Measurements from ENCODE around the gene KIAA1671.

Gene KIAA1671

GRCh38 chr22:24973872-24974271, 21.4 kb downstream of the KIAA1671 start:
- Histone ChIP-seq H2BK120ac (ENCODE audit: insufficient read depth, low read length, poor library complexity) (no peak overlapping the region), H2BK12ac (ENCODE audit: low read length) (no peak overlapping the region), H3K18ac (ENCODE audit: low read length) (no peak overlapping the region), H3K4me2 (ENCODE audit: low read length) (no peak overlapping the region), H3K36me3 (ENCODE audit: control insufficient read depth in 1 of 2, insufficient read depth in 2 of 2, low read length in 2 of 2) (no peaks in the 10 kb centered on the region), H3K9me3 (ENCODE audit: insufficient read depth, low read depth, low read length) (no peaks in the 10 kb centered on the region), H4K8ac (ENCODE audit: low read depth, low read length) (no peak overlapping the region), H3K4ac (ENCODE audit: low read depth, low read length) (no peak overlapping the region), H4K91ac (ENCODE audit: low read depth, low read length) (no peak overlapping the region), H3K27ac (ENCODE audit: low read depth, low read length) (no peak overlapping the region), H3K79me1 (ENCODE audit: low read length) (peaks cover 5% of the 10 kb centered on the region), H3K27me3 (ENCODE audit: insufficient read depth, low read length) (no peaks in the 10 kb centered on the region), H3K23ac (ENCODE audit: low read length) (no peak overlapping the region), H2BK5ac (ENCODE audit: low read depth, low read length, poor library complexity) (no peak overlapping the region), H3K4me3 (ENCODE audit: low read depth, low read length) (no peak overlapping the region), H3K79me2 (ENCODE audit: control insufficient read depth, insufficient read depth, low read length, poor library complexity) (no peaks in the 10 kb centered on the region), H2AFZ (ENCODE audit: insufficient read depth, low read length, poor library complexity) (no peak overlapping the region), H3K9ac (ENCODE audit: low read length) (no peak overlapping the region), H3K14ac (ENCODE audit: low read length) (no peak overlapping the region), H2AK5ac (ENCODE audit: low read length) (no peak overlapping the region), H3K4me1 (ENCODE audit: control insufficient read depth in 1 of 2, insufficient read depth in 2 of 2, low read length in 2 of 2) (peaks cover 8 to 16% of the 10 kb centered on the region in 2 experiments), H4K12ac (ENCODE audit: low read depth, low read length) (no peak overlapping the region)
- DNase-seq = no peak
- WGBS (ENCODE audit: extremely low coverage, insufficient coverage, insufficient read length) = no CpG with 5 or more reads among the region's 6 CpGs

GRCh38 chr22:24975125-24975640, 22.7 kb downstream of the KIAA1671 start:
- Histone ChIP-seq H3K4me1 (ENCODE audit: control insufficient read depth in 1 of 2, insufficient read depth in 2 of 2, low read length in 2 of 2) (peaks cover 2 to 10% of the 10 kb centered on the region in 2 experiments), H3K4ac (ENCODE audit: low read depth, low read length) (no peak overlapping the region), H3K27me3 (ENCODE audit: insufficient read depth, low read length) (no peaks in the 10 kb centered on the region), H3K79me1 (ENCODE audit: low read length) (peaks cover 4% of the 10 kb centered on the region), H3K4me3 (ENCODE audit: low read depth, low read length) (no peak overlapping the region), H4K91ac (ENCODE audit: low read depth, low read length) (no peak overlapping the region), H3K36me3 (ENCODE audit: control insufficient read depth in 1 of 2, insufficient read depth in 2 of 2, low read length in 2 of 2) (no peaks in the 10 kb centered on the region), H3K9ac (ENCODE audit: low read length) (no peak overlapping the region), H3K79me2 (ENCODE audit: control insufficient read depth, insufficient read depth, low read length, poor library complexity) (no peaks in the 10 kb centered on the region), H4K8ac (ENCODE audit: low read depth, low read length) (no peak overlapping the region), H2BK12ac (ENCODE audit: low read length) (no peak overlapping the region), H3K14ac (ENCODE audit: low read length) (no peak overlapping the region), H3K27ac (ENCODE audit: low read depth, low read length) (no peak overlapping the region), H3K9me3 (ENCODE audit: insufficient read depth, low read depth, low read length) (no peaks in the 10 kb centered on the region), H3K4me2 (ENCODE audit: low read length) (no peak overlapping the region), H2AFZ (ENCODE audit: insufficient read depth, low read length, poor library complexity) (no peak overlapping the region), H3K23ac (ENCODE audit: low read length) (no peak overlapping the region), H4K12ac (ENCODE audit: low read depth, low read length) (no peak overlapping the region), H3K18ac (ENCODE audit: low read length) (no peak overlapping the region), H2BK5ac (ENCODE audit: low read depth, low read length, poor library complexity) (no peak overlapping the region), H2BK120ac (ENCODE audit: insufficient read depth, low read length, poor library complexity) (no peak overlapping the region), H2AK5ac (ENCODE audit: low read length) (no peak overlapping the region)
- no peak for DNase-seq
- no CpG with 5 or more reads among the region's 5 CpGs for WGBS (ENCODE audit: extremely low coverage, insufficient coverage, insufficient read length)

GRCh38 chr22:24975813-24976341, 23.4 kb downstream of the KIAA1671 start:
- no peak for DNase-seq
- H4K91ac ChIP-seq (ENCODE audit: low read depth, low read length) = no peak overlapping the region
- no peaks in the 10 kb centered on the region for H3K27me3 ChIP-seq (ENCODE audit: insufficient read depth, low read length)
- no peak overlapping the region for H2BK12ac ChIP-seq (ENCODE audit: low read length)
- no peak overlapping the region for H2AK5ac ChIP-seq (ENCODE audit: low read length)
- H2BK5ac ChIP-seq (ENCODE audit: low read depth, low read length, poor library complexity) = no peak overlapping the region
- H3K4me2 ChIP-seq (ENCODE audit: low read length) = no peak overlapping the region
- H3K4ac ChIP-seq (ENCODE audit: low read depth, low read length) = no peak overlapping the region
- no peak overlapping the region for H3K9ac ChIP-seq (ENCODE audit: low read length)
- no CpG with 5 or more reads among the region's 11 CpGs for WGBS (ENCODE audit: extremely low coverage, insufficient coverage, insufficient read length)
- H3K18ac ChIP-seq (ENCODE audit: low read length) = no peak overlapping the region
- H3K27ac ChIP-seq (ENCODE audit: low read depth, low read length) = no peak overlapping the region
- H2AFZ ChIP-seq (ENCODE audit: insufficient read depth, low read length, poor library complexity) = no peak overlapping the region
- H4K12ac ChIP-seq (ENCODE audit: low read depth, low read length) = no peak overlapping the region
- H3K36me3 ChIP-seq (ENCODE audit: control insufficient read depth in 1 of 2, insufficient read depth in 2 of 2, low read length in 2 of 2) = no peaks in the 10 kb centered on the region
- no peak overlapping the region for H3K23ac ChIP-seq (ENCODE audit: low read length)
- peaks cover 0 to 8% of the 10 kb centered on the region in 2 experiments for H3K4me1 ChIP-seq (ENCODE audit: control insufficient read depth in 1 of 2, insufficient read depth in 2 of 2, low read length in 2 of 2)
- no peaks in the 10 kb centered on the region for H3K9me3 ChIP-seq (ENCODE audit: insufficient read depth, low read depth, low read length)
- no peak overlapping the region for H3K14ac ChIP-seq (ENCODE audit: low read length)
- no peak overlapping the region for H3K4me3 ChIP-seq (ENCODE audit: low read depth, low read length)
- H3K79me2 ChIP-seq (ENCODE audit: control insufficient read depth, insufficient read depth, low read length, poor library complexity) = no peaks in the 10 kb centered on the region
- H3K79me1 ChIP-seq (ENCODE audit: low read length) = peaks cover 1% of the 10 kb centered on the region
- no peak overlapping the region for H4K8ac ChIP-seq (ENCODE audit: low read depth, low read length)
- H2BK120ac ChIP-seq (ENCODE audit: insufficient read depth, low read length, poor library complexity) = no peak overlapping the region

- Histone ChIP-seq H3K4ac (ENCODE audit: low read depth, low read length) (no peak overlapping the region), H2BK120ac (ENCODE audit: insufficient read depth, low read length, poor library complexity) (no peak overlapping the region), H3K4me3 (ENCODE audit: low read depth, low read length) (no peak overlapping the region), H3K9me3 (ENCODE audit: insufficient read depth, low read depth, low read length) (no peaks in the 10 kb centered on the region), H3K79me2 (ENCODE audit: control insufficient read depth, insufficient read depth, low read length, poor library complexity) (no peaks in the 10 kb centered on the region), H3K79me1 (ENCODE audit: low read length) (no peaks in the 10 kb centered on the region), H3K27me3 (ENCODE audit: insufficient read depth, low read length) (no peaks in the 10 kb centered on the region), H3K14ac (ENCODE audit: low read length) (no peak overlapping the region), H3K18ac (ENCODE audit: low read length) (no peak overlapping the region), H3K4me2 (ENCODE audit: low read length) (no peak overlapping the region), H3K4me1 (ENCODE audit: control insufficient read depth in 1 of 2, insufficient read depth in 2 of 2, low read length in 2 of 2) (peaks cover 0 to 8% of the 10 kb centered on the region in 2 experiments), H4K8ac (ENCODE audit: low read depth, low read length) (no peak overlapping the region), H3K9ac (ENCODE audit: low read length) (no peak overlapping the region), H3K27ac (ENCODE audit: low read depth, low read length) (no peak overlapping the region), H4K12ac (ENCODE audit: low read depth, low read length) (no peak overlapping the region), H4K91ac (ENCODE audit: low read depth, low read length) (no peak overlapping the region), H2AFZ (ENCODE audit: insufficient read depth, low read length, poor library complexity) (no peak overlapping the region), H3K36me3 (ENCODE audit: control insufficient read depth in 1 of 2, insufficient read depth in 2 of 2, low read length in 2 of 2) (no peaks in the 10 kb centered on the region), H2BK12ac (ENCODE audit: low read length) (no peak overlapping the region), H2AK5ac (ENCODE audit: low read length) (no peak overlapping the region), H2BK5ac (ENCODE audit: low read depth, low read length, poor library complexity) (no peak overlapping the region), H3K23ac (ENCODE audit: low read length) (no peak overlapping the region)
- no CpG with 5 or more reads among the region's 18 CpGs for WGBS (ENCODE audit: extremely low coverage, insufficient coverage, insufficient read length)
- no peak for DNase-seq
Observed at GRCh38 chr22:24976442-24977218, 24.1 kb downstream of the KIAA1671 start.
